DMS114 treated with DMSO at 0.1 percent for 48 hours (cell line): ENCODE data around the gene MPC1.
"Not testable (repeated sequence)": the region's sequence is repeated elsewhere in the genome, so short reads cannot be mapped to it uniquely, and the experiment has no call there.

ENCODE experiments used
- DNase-seq: peaks from one replicate; lab custom pipeline; 2025; ENCODE audit not compliant: unreplicated experiment; lab: John Stamatoyannopoulos, UW

MPC1 gene

DNA sequence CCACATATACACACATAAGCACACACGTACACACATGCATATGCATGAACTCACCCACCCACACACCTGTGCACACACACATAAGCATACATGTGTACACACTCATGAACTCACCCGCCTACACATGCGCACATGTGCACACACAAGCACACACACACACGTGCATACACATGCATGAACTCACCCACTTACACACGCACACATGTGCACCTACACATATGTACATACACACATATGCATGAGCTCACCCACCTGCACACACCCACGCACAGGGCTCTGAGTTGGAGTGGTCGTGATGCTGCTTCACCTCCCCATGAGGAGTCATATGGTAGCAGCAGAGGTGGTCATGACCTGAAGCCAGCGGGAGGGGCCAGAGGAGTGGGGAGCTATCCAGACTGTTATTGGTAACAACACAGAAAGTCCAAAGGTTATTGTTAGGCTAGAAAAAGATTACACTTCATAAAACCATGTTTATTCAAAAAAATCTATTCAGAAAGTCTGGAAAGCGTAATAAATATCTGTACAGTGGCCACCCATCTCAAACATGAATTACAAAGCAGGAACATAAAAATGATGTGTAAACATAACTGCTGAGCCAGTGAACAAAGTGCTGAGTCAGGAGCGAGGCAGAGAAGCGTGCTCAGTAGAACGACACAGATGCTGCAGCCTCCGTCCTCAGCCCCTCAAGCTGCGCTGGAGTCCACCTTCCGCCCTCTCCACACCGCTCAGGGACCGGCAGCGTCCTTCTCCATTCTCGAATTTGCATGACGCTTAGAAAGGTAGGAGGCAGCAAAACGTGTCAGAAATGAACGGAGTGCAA is 26.4 kb upstream of the MPC1 start:
- DNase-seq, result no peak

DNA sequence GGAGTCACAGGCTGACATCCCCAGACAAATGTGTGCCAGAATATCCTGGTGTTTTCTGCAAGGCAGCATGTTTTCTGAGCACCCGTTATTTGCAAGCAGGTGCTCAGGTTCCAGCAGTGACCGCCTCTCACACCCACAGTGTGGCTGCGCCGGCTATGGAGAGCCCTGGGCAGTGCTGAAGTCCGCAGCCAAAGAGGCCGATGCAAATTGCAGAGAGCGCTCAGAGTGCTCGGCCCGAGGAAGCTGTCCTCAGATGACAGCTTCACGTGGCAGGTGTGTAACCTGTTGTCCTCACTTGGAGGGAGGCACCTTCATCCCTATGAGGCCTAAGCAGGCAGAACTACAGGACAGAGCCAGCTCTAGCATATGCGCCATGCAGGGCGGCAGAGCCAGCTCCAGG is 23.5 kb upstream of the MPC1 start:
- no peak for DNase-seq

DNA sequence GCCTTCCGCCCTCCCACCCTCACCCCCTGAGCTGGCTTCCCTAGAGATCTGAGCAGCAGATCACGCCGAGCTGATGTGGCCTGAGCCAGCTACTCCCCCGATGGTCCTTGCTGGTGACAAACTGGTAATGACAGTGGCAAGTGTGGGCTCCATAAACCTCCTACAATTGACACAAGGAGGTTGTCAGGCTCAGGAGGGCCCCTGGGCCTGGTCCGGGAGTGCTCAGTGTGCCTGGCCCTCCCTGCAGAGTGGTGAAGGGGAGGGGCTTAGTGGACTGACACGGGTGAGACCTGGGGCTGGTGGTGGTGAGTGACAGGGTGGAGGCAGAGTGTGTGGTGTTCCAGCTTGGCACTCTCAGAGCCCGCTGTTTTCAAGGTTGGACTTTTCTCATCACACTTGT is 22.6 kb upstream of the MPC1 start:
- no peak for DNase-seq

DNA sequence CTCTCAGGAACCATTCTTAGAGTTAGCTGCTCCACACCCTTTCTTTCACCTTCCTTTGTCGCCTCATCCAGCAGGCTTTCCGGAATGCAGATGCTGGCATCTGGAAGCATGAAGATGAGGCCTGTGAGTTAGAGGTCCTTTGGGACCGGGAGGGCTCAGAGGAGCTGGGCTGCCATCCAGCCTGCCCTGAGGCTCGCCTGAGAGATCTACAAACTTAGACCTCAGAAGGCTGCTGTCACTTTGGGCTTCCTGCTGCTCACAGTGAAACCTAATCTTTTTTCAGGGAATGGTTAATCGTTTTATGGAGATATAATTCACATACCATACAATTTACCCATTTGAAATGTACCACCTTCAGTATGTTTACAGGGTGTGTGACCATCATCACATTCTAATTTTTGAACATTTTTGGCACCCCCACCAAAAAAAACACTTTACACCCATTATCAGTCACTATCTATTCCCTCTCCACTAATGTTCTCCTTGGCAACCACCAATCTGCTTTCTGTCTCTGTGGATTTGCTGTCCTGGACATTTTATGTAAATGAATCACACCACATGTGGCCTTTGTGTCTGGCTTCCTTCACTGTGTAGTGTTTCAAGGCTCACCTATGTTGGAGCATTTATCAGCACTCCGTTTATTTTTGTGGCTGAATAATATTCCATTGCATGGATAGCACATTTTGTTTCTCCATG is 20.0 kb upstream of the MPC1 start:
- no peak for DNase-seq

DNA sequence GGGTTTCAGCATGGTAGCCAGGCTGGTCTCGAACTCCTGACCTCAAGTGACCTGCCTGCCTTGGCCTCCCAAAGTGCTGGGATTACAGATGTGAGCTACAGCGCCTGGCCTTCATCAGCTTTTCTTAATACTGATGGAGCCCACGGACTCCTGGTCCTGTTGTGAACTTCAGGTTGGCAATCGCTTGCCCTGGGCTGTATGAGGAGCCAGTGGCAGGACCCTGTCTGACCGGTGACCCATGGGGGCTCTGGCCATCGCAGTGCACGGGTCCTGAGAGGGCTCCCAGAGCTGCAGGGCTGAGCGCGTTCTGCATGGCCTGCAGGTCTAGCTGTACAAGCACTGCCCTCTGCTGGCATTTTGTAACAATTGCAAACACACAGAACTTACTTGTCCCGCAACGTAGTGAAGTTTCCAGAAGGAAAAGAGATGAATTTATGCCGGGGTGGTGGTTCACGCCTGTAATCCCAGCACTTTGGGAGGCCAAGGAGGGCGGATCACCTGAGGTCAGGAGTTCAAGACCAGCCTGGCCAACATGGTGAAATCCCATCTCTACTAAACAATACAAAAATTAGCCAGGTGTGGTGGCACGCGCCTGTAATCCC is 18.0 kb upstream of the MPC1 start:
- DNase-seq, result peak; percentile 12

DNA sequence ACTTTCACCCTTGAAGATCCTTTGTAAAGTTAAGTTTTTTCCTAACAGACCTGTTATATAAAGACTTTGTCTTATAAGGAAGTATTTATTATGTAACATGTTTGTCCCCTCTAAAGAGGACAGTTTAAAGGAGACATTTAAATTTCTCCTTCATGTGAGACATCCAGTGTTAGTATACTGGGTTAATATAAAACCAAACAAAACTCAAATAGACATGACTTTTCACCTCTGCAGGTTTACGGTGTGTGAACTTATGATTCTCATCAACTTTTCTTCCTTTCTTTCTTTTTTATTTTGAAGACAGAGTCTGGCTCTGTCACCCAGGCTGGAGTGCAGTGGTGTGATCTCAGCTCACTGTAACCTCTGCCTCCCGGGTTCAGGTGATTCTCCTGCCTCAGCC is 17.4 kb upstream of the MPC1 start:
- no peak for DNase-seq

DNA sequence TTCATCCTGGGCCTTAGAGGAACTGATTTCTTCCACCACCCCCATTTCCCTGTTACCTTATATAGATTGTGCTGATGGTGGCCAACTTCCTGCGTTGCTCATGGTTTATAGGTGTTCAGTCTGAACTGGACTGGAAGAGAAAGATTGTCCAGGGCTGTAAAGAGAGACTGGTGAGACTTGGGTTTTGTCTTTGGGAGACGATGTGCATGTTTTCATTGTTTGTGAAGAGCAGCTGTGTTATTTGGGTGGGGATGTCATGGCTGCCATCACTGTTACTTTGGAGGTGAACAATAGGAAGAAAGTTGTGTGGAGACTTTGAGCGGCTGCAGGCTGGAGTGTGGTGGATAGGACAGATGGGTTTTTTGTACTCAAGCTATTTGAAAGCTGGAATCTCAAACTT is 15.6 kb upstream of the MPC1 start:
- DNase-seq, result no peak

DNA sequence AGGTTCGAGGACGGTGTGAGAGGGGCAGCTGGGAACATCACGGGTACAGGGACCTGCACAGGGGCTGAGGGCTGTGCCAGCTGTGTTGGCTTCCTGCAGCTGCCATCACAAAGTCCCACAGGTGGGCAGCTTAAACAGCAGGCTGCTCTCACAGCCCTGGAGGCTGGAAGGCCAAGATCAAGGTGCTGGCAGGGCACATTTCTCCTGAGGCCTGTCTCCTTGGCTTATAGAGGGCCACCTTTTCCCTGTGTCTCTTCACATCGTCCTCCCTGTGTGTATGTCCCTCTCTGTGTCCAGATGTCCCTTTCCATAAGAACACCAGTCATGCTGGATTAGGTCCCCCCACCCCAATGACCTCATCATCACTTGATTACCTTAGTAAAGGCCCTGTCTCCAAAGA is 15.1 kb upstream of the MPC1 start:
- DNase-seq, result no peak

DNA sequence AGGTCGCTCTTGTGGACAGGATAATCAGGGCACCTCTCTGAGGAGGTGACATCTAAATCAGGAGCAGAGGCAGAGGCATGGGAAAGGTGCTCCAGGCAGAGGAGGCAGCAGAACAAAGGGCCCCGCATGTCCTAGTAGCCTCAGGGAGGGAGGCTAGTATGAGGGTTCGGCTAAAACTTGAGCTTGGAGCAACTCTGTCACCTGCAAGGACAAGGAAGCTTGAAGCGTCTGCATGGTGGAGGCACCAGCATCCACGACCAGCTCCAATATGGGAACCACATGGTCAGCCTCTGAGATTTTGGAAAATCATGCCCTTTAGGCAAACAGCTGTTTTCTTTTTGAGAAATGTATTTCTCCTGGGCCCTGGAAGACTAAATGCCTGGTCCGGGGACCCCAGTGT is 13.0 kb upstream of the MPC1 start:
- DNase-seq, result no peak

DNA sequence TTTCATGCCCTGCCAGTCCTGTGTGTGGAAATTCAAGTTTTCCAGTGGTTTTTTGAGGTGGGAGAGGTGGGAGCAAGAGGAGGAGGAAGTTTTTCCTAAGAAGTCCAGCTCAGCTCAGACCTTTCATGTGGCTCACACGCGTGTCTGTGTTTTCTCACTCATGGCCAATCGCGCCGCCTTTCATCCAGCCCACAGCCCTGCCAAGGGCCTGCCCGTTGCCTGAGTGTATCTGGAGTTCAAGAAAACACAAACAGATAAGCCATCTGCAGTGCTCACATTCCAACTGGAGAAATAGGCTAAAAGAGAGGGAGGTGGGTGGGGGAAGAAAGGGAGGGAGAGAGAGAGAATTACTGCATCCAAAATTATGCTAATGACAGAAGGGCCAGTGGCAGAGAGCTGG is 12.6 kb upstream of the MPC1 start:
- no peak for DNase-seq

DNA sequence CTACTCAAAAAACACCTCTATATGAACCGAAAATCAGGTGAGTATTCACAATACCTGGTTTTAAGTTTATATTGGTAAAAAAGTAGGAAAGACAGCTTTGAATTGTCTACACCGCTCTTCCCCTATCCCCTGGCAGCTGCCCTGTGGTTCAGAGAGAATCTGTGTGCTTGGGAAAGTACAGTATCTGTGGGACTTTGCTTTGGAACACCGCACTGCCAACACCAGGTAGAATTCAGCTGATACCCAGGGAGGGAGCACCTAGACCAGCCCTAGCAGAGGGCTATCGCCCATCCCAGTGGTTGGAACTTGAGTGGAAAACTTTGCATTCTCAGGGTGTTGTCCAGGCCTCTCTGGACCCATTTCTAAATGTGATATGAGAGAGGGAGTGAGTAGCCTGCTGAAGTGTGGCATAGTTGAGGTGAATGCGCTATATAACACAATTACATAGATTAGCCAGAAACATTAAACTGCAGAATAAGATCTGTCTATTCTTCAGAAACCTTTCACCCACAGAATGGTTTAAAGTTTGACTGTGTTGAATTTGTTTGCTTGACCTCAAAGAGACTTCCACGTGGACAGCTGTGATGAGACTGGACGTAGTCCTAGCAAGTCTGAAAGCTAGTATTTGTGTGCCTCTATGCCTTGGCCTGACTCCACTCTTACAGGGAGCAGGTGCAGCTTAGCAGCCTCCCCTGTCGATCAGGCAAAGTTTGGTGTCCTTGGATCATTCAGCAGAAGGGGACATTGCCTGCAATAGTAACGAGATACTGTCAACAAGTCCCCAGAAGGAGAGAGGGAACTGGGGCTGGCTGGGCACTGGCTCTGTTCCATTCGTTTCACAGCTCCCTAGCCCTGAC is 11.5 kb upstream of the MPC1 start:
- no peak for DNase-seq

DNA sequence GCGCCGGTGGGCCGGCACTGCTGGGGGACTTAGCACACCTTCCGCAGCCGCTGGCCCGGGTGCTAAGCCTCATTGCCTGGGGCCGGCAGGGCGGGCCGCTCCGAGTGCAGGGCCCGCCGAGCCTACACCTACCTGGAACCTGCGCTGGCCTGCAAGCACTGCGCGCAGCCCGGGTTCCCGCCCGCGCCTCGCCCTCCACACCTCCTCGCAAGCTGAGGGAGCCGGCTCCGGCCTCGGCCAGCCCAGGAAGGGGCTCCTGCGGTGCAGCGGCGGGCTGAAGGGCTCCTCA is 10.7 kb upstream of the MPC1 start:
- DNase-seq, result no peak

DNA sequence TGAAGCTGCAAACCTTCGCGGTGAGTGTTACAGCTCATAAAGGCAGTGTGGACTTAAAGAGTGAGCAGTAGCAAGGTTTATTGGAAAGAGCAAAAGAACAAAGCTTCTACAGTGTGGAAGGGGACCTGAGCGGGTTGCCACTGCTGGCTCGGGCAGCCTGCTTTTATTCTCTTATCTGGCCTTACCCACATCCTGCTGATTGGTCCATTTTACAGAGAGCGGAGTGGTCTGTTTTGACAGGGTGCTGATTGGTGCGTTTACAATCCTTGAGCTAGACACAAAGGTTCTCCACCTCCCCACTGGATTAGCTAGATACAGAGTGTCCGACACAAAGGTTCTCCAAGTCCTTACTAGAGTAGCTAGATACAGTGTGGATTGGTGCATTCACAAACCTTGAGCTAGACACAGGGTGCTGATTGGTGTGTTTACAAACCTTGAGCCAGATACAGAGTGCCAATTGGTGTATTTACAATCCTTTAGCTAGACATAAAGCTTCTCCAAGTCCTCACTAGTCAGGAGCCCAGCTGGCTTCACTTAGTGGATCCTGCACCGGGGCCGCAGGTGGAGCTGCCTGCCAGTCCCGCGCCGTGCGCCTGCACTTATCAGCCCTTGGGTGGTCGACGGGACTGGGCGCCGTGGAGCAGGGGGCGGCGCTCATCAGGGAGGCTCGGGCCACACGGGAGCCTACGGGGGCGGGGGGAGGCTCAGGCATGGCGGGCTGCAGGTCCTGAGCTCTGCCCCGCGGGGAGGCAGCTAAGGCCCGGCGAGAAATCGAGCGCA is 10.2 kb upstream of the MPC1 start:
- not testable (repeated sequence) for DNase-seq

DNA sequence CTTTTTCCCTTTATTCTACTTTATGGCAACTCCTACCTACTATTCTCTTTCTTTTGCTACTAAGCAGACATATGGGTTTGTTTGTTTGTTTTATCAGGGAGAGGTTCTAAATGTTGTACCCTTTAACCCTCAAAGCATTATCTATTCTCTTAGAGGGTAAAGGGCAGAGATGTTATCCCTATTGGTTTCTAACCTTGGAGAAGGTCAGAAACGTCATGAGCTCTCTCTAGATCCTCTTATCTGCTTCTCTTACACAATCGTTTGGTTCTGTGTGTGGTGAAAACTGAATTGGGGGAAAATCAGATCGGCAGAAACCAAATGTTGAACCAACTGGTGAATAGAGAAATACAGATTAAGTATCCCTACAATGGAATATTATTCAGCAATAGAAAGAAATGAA is 6.4 kb upstream of the MPC1 start:
- no peak for DNase-seq

DNA sequence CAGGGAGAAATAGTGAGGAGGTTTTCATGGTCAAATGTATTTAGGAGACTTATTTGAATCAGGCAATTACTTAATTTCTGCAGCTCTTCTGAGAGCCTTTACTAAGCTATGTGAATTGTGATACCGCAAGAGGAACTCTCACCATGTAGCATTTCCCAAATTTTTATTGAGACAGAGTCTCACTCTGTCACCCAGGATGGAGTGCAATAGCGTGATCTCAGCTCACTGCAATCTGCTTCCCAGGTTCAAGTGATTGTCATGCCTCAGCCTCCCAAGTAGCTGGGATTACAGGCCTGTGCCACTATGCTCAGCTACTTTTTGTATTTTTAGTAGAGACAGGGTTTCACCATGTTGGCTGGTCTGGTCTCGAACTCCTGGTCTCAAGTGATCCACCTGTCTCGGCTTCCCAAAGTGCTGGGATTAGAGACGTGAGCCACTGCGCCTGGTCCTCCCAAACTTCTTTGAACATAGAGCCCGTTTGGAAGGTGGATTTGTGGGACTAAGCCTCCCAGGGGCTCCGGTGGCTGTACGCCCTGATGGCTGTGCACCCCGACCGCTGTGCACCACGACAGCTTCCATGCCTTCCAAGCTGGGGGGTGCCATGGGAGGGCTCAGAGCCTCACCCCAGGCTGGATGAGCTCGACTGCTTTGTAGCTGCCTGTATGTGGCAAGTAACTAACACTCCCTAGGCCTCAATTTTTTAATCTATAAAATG is 5.7 kb upstream of the MPC1 start:
- no peak for DNase-seq

DNA sequence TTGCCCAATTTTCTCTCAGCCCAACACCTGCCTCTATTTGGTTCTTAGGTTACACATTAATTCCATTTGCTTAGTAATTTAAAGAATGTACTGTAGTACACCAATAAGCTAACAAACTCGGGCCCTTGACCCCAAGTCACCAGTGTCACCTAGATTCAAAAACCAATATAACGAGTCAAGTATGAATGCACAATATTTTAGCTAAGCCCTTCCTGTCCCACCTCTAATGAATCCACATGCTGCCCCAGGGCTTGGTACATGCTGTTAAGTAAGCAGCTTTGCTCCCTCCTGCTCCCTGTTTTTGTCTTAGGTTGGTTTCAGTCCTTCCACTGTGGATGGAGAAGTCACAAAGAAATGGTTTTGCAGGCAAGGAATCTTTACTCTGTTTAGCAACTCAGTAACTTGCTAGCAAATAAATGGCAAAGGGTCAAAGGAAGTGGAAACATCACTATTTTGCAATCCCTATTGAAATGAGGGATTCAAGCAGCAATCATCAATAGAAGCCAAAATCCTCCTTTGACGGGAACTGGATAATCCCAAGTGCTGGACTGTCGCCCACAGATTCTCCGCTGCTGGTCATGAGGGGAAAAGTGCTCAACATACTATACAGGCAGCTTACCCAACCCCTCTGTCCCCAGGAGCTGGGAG is 5.0 kb upstream of the MPC1 start:
- DNase-seq, result no peak

DNA sequence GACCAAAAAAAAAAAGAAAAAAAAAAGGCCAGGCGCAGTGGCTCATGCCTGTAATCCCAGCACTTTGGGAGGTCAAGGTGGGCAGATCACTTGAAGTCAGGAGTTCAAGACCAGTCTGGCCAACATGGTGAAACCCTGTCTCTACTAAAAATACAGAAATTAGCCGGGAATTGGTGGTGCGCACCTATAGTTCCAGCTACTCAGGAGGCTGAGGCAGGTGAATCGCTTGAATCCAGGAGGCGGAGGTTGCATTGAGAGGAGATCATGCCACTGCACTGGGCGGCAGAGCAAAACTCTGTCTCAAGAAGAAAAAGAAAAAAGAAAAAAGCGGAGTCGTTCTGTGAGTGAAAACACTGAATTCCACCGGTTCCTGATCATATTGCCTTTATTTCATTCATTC is 4.4 kb upstream of the MPC1 start:
- not testable (repeated sequence) for DNase-seq

DNA sequence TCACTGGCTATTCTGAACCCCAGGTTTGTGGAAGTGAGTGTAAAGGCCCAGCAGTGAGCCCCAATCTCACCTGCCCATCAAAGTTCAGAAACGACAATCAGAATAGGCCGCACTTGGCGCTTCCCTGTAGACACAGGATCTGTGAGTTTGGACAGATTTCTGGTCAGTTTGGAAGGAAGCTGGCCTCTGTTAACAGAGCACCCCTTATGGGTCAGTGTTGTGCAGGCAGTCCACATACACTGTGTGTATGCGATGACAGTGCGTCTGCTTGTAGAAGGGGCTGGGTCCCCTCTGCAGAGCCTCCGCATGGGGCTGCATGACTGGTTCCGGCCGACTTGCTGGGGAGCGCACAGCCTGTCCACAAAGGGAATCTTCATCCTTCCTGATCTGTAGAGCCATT is 3.4 kb upstream of the MPC1 start:
- no peak for DNase-seq

DNA sequence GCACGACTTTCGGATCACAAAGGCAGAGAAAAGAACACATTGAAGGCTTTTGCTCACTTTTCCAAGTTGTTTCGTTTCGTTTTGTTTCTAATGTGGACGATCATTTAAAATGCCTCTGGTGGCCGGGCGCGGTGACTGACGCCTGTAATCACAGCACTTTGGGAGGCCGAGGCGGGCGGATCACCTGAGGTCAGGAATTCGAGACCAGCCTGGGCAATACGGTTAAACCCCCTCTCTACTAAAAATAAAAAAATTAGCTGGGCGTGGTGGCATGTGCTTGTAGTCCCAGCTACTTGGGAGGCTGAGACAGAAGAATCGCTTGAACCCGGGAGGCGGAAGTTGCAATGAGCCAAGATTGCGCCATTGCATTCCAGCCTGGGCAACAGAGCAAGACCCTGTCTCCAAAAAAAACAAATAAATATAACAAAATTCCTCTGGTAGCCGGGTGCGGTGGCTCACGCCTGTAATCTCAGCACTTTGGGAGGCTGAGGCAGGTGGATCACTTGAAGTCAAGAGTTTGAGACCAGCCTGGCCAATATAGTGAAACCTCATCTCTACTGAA is 1.1 kb upstream of the MPC1 start:
- not testable (repeated sequence) for DNase-seq
